Measurements from ENCODE around the gene CD84. TPM values are rescaled to one million over a fixed set of nuclear protein-coding genes. Genes with fewer than 3 reads are reported as not detected.

Gene CD84
- polyA plus RNA-seq, 3 donors, result 14.5 to 33.5 (median 31.8) TPM

GRCh38 chr1:160597705-160598104 is 18.4 kb upstream of the CD84 start:
- Histone ChIP-seq H3K27ac (ENCODE audit: low read depth in 1 of 2, low read length in 2 of 2) (no peak overlapping the region), H3K79me2 (ENCODE audit: insufficient read depth, low read length) (no peaks in the 10 kb centered on the region), H3K4me2 (replicated peaks; ENCODE audit: extremely low read depth, low read length, poor library complexity, severe bottlenecking) (no peak overlapping the region), H3K4me3 (replicated peaks in 1 of 3; ENCODE audit: low read depth in 2 of 3, low read length in 3 of 3) (no peak overlapping the region), H3K9me3 (replicated peaks in 1 of 2; ENCODE audit: control insufficient read depth in 1 of 2, insufficient read depth in 1 of 2, low read length in 2 of 2) (peaks cover 3 to 14% of the 10 kb centered on the region in 2 donors), H2AFZ (ENCODE audit: insufficient read depth, low read depth, low read length, poor library complexity, severe bottlenecking) (no peak overlapping the region), H3K27me3 (ENCODE audit: control insufficient read depth in 2 of 2, insufficient read depth in 2 of 2, low read length in 2 of 2) (no peaks in the 10 kb centered on the region), H3K36me3 (replicated peaks in 1 of 2; ENCODE audit: control insufficient read depth in 1 of 2, insufficient read depth in 2 of 2, low read length in 2 of 2) (no peaks in the 10 kb centered on the region), H4K20me1 (ENCODE audit: insufficient read depth, low read length) (no peaks in the 10 kb centered on the region), H3K9ac (ENCODE audit: insufficient read depth, low read length, poor library complexity, severe bottlenecking) (no peak overlapping the region), H3K4me1 (ENCODE audit: control insufficient read depth in 1 of 2, insufficient read depth in 2 of 2, low read length in 2 of 2) (no peaks in the 10 kb centered on the region)
- no peak overlapping the region for H3K27ac Mint-ChIP-seq
- WGBS (ENCODE audit: insufficient coverage), result 100% methylated on average over 2 of the region's 2 CpGs
- peaks cover 2 to 4% (median 2%) of the 10 kb centered on the region in 3 donors for H3K27me3 Mint-ChIP-seq (ENCODE audit: low read depth in 3 of 3)
- H3K9me3 Mint-ChIP-seq, result peaks cover 20 to 37% (median 30%) of the 10 kb centered on the region in 7 donors
- H3K36me3 Mint-ChIP-seq, result peaks cover 4 to 5% of the 10 kb centered on the region in 2 donors
- H3K4me1 Mint-ChIP-seq, result peaks cover 4% of the 10 kb centered on the region
- intact Hi-C loops (cut with micrococcal nuclease), result no loop called here
- H3K4me3 Mint-ChIP-seq, result no peak overlapping the region
- DNase-seq, result no peak
- TF ChIP-seq CTCF (IDR thresholded peaks at IDR 0.05), result no peak

GRCh38 chr1:160597051-160597450 is 17.8 kb upstream of the CD84 start:
- no peak for DNase-seq
- Mint-ChIP-seq H3K4me3 (no peak overlapping the region), H3K27ac (no peak overlapping the region), H3K9me3 (peaks cover 20 to 31% (median 29%) of the 10 kb centered on the region in 7 donors), H3K27me3 (ENCODE audit: low read depth in 3 of 3) (peaks cover 2 to 4% (median 2%) of the 10 kb centered on the region in 3 donors), H3K4me1 (peaks cover 8% of the 10 kb centered on the region), H3K36me3 (peaks cover 4 to 5% of the 10 kb centered on the region in 2 donors)
- Histone ChIP-seq H2AFZ (ENCODE audit: insufficient read depth, low read depth, low read length, poor library complexity, severe bottlenecking) (no peak overlapping the region), H3K9me3 (replicated peaks in 1 of 2; ENCODE audit: control insufficient read depth in 1 of 2, insufficient read depth in 1 of 2, low read length in 2 of 2) (peaks cover 3 to 14% of the 10 kb centered on the region in 2 donors), H3K36me3 (replicated peaks in 1 of 2; ENCODE audit: control insufficient read depth in 1 of 2, insufficient read depth in 2 of 2, low read length in 2 of 2) (no peaks in the 10 kb centered on the region), H3K4me2 (replicated peaks; ENCODE audit: extremely low read depth, low read length, poor library complexity, severe bottlenecking) (no peak overlapping the region), H3K27me3 (ENCODE audit: control insufficient read depth in 2 of 2, insufficient read depth in 2 of 2, low read length in 2 of 2) (no peaks in the 10 kb centered on the region), H3K9ac (ENCODE audit: insufficient read depth, low read length, poor library complexity, severe bottlenecking) (no peak overlapping the region), H3K4me3 (replicated peaks in 1 of 3; ENCODE audit: low read depth in 2 of 3, low read length in 3 of 3) (no peak overlapping the region), H3K4me1 (ENCODE audit: control insufficient read depth in 1 of 2, insufficient read depth in 2 of 2, low read length in 2 of 2) (peaks cover 0 to 2% of the 10 kb centered on the region in 2 donors), H3K79me2 (ENCODE audit: insufficient read depth, low read length) (no peaks in the 10 kb centered on the region), H3K27ac (ENCODE audit: low read depth in 1 of 2, low read length in 2 of 2) (no peak overlapping the region), H4K20me1 (ENCODE audit: insufficient read depth, low read length) (no peaks in the 10 kb centered on the region)
- intact Hi-C loops (cut with micrococcal nuclease), result no loop called here
- no CpG with 5 or more reads among the region's 1 CpG for WGBS (ENCODE audit: insufficient coverage)
- TF ChIP-seq CTCF (IDR thresholded peaks at IDR 0.05), result no peak

All from CD14-positive monocyte (primary cell).